ENCODE results near the gene NHLH2.

The NHLH2 gene

GRCh38 chr1:115790356-115790755, 50.6 kb downstream of the NHLH2 start:
- Histone ChIP-seq H4K20me1 (ENCODE audit: insufficient read depth, low read length) (no peaks in the 10 kb centered on the region; the same call in 1 of the 2 replicates), H3K79me2 (ENCODE audit: insufficient read depth, low read length) (no peaks in the 10 kb centered on the region), H2AFZ (ENCODE audit: low read depth, low read length) (no peak overlapping the region), H3K4me3 (ENCODE audit: low read depth in 1 of 2, low read length in 2 of 2) (no peak overlapping the region), H3K9me3 (ENCODE audit: insufficient read depth, low read length, severe bottlenecking) (no peaks in the 10 kb centered on the region), H3K4me2 (ENCODE audit: insufficient read depth, low read length) (no peak overlapping the region), H3K36me3 (ENCODE audit: insufficient read depth, low read length) (no peaks in the 10 kb centered on the region), H3K9ac (ENCODE audit: low read depth, low read length) (no peak overlapping the region), H3K27ac (ENCODE audit: low read length) (no peak overlapping the region), H3K4me1 (ENCODE audit: insufficient read depth, low read length) (no peaks in the 10 kb centered on the region), H3K27me3 (ENCODE audit: insufficient read depth, low read length, poor library complexity) (peaks cover 15% of the 10 kb centered on the region)
- TF ChIP-seq CTCF (IDR thresholded peaks at IDR 0.05; ENCODE audit: borderline replicate concordance, extremely low read depth, low read length, poor library complexity, severe bottlenecking), result no peak
- TF ChIP-seq EZH2 (IDR thresholded peaks at IDR 0.05; ENCODE audit: borderline replicate concordance, low read depth, low read length, severe bottlenecking), result no peak
- ATAC-seq (ENCODE audit: insufficient read depth, low read depth) (no peak), DNase-seq (no peak)
